GM12801 (cell line): Measurements from ENCODE around the gene CABLES1.

Experiments
- CTCF ChIP-seq: IDR thresholded peaks from one replicate; pipeline ENCODE4 v1.5.1; 2011; ENCODE audit warnings: control low read depth; ENCODE audit not compliant: insufficient read length; ENCODE audit errors: extremely low read depth

The CABLES1 gene

GRCh38 chr18:23179416-23179815 lies 44.1 kb downstream of the CABLES1 start:
- no peak for TF ChIP-seq CTCF

GRCh38 chr18:23181547-23181946 lies 46.3 kb downstream of the CABLES1 start:
- no peak for TF ChIP-seq CTCF

- TF ChIP-seq CTCF, result no peak
These were observed 47.3 kb downstream of the CABLES1 start for GRCh38 chr18:23182606-23183005.

GRCh38 chr18:23183411-23184150 lies 48.3 kb downstream of the CABLES1 start:
- TF ChIP-seq CTCF, result no peak

- no peak for TF ChIP-seq CTCF
These were observed 51.5 kb downstream of the CABLES1 start for GRCh38 chr18:23186781-23187180.

GRCh38 chr18:23188068-23188760 lies 52.9 kb downstream of the CABLES1 start:
- no peak for TF ChIP-seq CTCF

GRCh38 chr18:23189099-23189498 lies 53.8 kb downstream of the CABLES1 start:
- no peak for TF ChIP-seq CTCF
